Osteoblast (primary cell): ENCODE data around the gene GLI1. TPM values are rescaled to one million over a fixed set of nuclear protein-coding genes. Genes with fewer than 3 reads are reported as not detected.

Experiments used
- DNase-seq: peaks from one replicate; pipeline ENCODE4 v3.0.0; 2011; ENCODE audit warnings: low spot score, mixed read lengths; ENCODE audit not compliant: insufficient read length; ENCODE audit errors: missing footprints
- H2AFZ ChIP-seq: 2 replicates; pipeline ENCODE4 v1.6.0; 2011; ENCODE audit warnings: mild to moderate bottlenecking, low read length
- H3K27ac ChIP-seq: 2 replicates; pipeline ENCODE4 v1.5.1; 2011; ENCODE audit warnings: mild to moderate bottlenecking, low read depth, low read length, moderate library complexity
- H3K27me3 ChIP-seq: 2 replicates; pipeline ENCODE4 v1.6.0; 2012; ENCODE audit warnings: mild to moderate bottlenecking, control low read depth, inconsistent platforms, low read length, moderate library complexity; ENCODE audit not compliant: insufficient read depth
- H3K36me3 ChIP-seq: 2 replicates; pipeline ENCODE4 v1.5.1; 2011; ENCODE audit warnings: mild to moderate bottlenecking, low read length, control low read depth, moderate library complexity; ENCODE audit not compliant: insufficient read depth
- H3K4me1 ChIP-seq: 2 replicates; pipeline ENCODE4 v1.5.1; 2011; ENCODE audit warnings: mild to moderate bottlenecking, low read length, control low read depth, moderate library complexity; ENCODE audit not compliant: insufficient read depth
- H3K4me2 ChIP-seq: 2 replicates; pipeline ENCODE4 v1.6.0; 2011; ENCODE audit warnings: mild to moderate bottlenecking, low read length; ENCODE audit not compliant: insufficient read depth
- H3K4me3 ChIP-seq: fragments of 200-600 bp; sonication (generic); 3 replicates; pipeline ENCODE4 v1.5.1; 2012; ENCODE audit warnings: mild to moderate bottlenecking, low read length, inconsistent platforms; ENCODE audit not compliant: insufficient read depth
- H3K79me2 ChIP-seq: 2 replicates; pipeline ENCODE4 v1.6.0; 2012; ENCODE audit warnings: mild to moderate bottlenecking, low read length, control low read depth, inconsistent platforms; ENCODE audit not compliant: insufficient read depth
- H3K9me3 ChIP-seq: 2 replicates; pipeline ENCODE4 v1.5.1; 2011; ENCODE audit warnings: low read depth, low read length, control low read depth
- H4K20me1 ChIP-seq: 2 replicates; pipeline ENCODE4 v1.6.0; 2012; ENCODE audit warnings: mild to moderate bottlenecking, low read length, control low read depth; ENCODE audit not compliant: insufficient read depth
- CTCF ChIP-seq: IDR thresholded peaks from 2 replicates; pipeline ENCODE4 v1.5.1; 2011; ENCODE audit warnings: mild to moderate bottlenecking, low read depth, low read length, moderate library complexity; ENCODE audit errors: extremely low read depth
- total RNA-seq: library from RNA; depleted of rRNA; stranded (reverse); fragments of >200 nt; gene quantifications from 2 replicates; pipeline ENCODE4 v1.2.3, GENCODE V29; 2012

Gene GLI1
- total RNA-seq, 1 donor, result 0.36 TPM

DNA sequence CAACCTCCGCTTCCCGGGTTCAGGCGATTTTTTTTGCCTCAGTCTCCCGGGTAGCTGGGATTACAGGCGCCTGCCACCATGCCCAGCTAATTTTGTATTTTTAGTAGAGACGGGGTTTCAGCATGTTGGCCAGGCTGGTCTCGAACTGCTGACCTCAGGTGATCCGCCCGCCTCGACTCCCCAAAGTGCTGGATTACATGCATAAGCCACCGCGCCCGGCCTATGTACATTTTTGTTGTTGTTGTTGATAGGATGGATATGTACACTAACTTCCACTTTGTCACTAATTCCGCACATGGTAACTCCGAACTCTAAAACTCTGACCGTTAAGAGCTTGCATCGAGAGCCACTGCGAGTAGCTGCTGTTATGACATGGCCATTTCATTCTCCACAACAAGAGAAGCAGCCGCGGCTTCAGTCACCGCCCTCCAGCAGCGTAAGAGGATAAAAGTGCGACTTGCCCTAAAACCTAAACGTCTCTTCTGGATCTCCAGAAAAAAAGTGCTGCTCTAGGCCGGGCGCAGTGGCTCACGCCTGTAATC lies 27.5 kb downstream of the GLI1 start:
- Histone ChIP-seq H3K36me3 (peaks cover 27% of the 10 kb centered on the region), H3K9me3 (no peaks in the 10 kb centered on the region), H3K4me1 (peaks cover 9% of the 10 kb centered on the region), H3K4me2 (peak overlapping the region; percentile 87), H3K4me3 (peak overlapping the region; percentile 94), H3K27ac (no peak overlapping the region), H4K20me1 (peaks cover 7% of the 10 kb centered on the region), H3K79me2 (peaks cover 36% of the 10 kb centered on the region), H3K27me3 (no peaks in the 10 kb centered on the region), H2AFZ (peak overlapping the region; percentile 90)
- DNase-seq, result peak; percentile 73
- TF ChIP-seq CTCF, result no peak

DNA sequence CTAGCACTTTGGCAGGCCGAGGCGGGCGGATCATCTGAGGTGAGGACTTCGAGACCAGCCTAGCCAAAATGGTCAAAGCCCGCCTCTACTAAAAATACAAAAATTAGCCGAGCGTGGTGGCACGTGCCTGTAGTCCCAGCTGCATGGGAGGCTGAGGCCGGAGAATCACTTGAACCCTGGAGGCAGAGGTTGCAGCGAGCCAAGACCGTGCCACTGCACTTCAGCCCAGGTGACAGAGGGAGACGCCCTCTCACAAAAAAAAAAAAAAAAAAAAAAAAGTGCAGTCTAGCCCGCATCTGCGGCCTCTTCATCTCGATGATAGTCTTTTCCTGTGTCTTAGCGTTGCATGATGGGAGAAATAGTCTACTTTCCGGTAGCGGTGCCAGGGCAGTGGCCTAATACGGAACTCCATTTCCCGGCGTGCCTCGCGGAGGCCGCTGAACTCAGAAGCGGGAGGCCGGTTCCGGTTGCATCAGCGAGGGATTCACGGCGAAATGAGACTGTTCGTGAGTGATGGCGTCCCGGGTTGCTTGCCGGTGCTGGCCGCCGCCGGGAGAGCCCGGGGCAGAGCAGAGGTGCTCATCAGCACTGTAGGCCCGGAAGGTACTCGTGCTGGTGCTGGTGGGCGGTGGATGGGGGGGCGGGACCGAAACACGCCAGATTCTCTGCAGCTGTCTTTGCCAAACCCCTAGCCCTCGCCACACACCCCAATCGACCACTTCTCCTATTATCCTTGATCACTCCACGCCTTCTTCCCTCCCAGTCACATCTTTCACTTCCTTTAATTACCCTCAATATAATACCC lies 28.2 kb downstream of the GLI1 start, which contains the start of gene MARS1:
Gene MARS1, plus strand, starts transcription at position 472 of the 805 bp plus-strand sequence. Its CDS starts 23 bp downstream, at position 495.
- Histone ChIP-seq H3K36me3 (peaks cover 32% of the 10 kb centered on the region), H3K27ac (peak within 1 kb of the TSS; percentile 81), H3K4me1 (peaks cover 9% of the 10 kb centered on the region), H3K79me2 (peaks cover 39% of the 10 kb centered on the region), H3K4me3 (peak within 1 kb of the TSS; percentile 94), H4K20me1 (peaks cover 10% of the 10 kb centered on the region), H3K27me3 (no peaks in the 10 kb centered on the region), H2AFZ (peak within 1 kb of the TSS; percentile 90), H3K4me2 (peak within 1 kb of the TSS; percentile 87), H3K9me3 (no peaks in the 10 kb centered on the region)
- TF ChIP-seq CTCF, result no peak
- DNase-seq, result peak; percentile 98

GRCh38 chr12:57488402-57489156 lies 29.0 kb downstream of the GLI1 start:
- H3K4me1 ChIP-seq, result peaks cover 9% of the 10 kb centered on the region
- H4K20me1 ChIP-seq, result peaks cover 12% of the 10 kb centered on the region
- H3K4me2 ChIP-seq, result peak overlapping the region; percentile 87
- H3K27ac ChIP-seq, result peak overlapping the region; percentile 81
- H3K79me2 ChIP-seq, result peaks cover 42% of the 10 kb centered on the region
- no peak for DNase-seq
- no peaks in the 10 kb centered on the region for H3K9me3 ChIP-seq
- TF ChIP-seq CTCF, result no peak
- H3K36me3 ChIP-seq, result peaks cover 34% of the 10 kb centered on the region
- H3K4me3 ChIP-seq, result peak overlapping the region; percentile 94
- no peaks in the 10 kb centered on the region for H3K27me3 ChIP-seq
- H2AFZ ChIP-seq, result peak overlapping the region; percentile 90
